ENCODE results near the gene GALNS. TPM values are rescaled to one million over a fixed set of nuclear protein-coding genes. Genes with fewer than 3 reads are reported as not detected.
"Not testable (repeated sequence)": the region's sequence is repeated elsewhere in the genome, so short reads cannot be mapped to it uniquely, and the experiment has no call there.

The GALNS gene
- total RNA-seq, 4 donors from 2014 or later: 1.8 to 36.2 (median 16.4) TPM

GRCh38 chr16:88896238-88897070, 39.7 kb upstream of the GALNS start:
- no peak overlapping the region for H3K27ac ChIP-seq
- no peak overlapping the region for H3K4me3 ChIP-seq
- H3K36me3 ChIP-seq: no peaks in the 10 kb centered on the region
- no peaks in the 10 kb centered on the region for H3K27me3 ChIP-seq
- H3K4me1 ChIP-seq: no peaks in the 10 kb centered on the region
- TF ChIP-seq POLR2A (IDR thresholded peaks at IDR 0.05) (no peak), CTCF (IDR thresholded peaks at IDR 0.05) (no peak)
- H3K9me3 ChIP-seq: no peaks in the 10 kb centered on the region
- no peak for DNase-seq
- intact Hi-C loops (cut with DNase I; ENCODE audit: low total_unique reads): no loop called here

- Histone ChIP-seq H3K36me3 (no peaks in the 10 kb centered on the region), H3K9me3 (no peaks in the 10 kb centered on the region), H3K4me1 (no peaks in the 10 kb centered on the region), H3K4me3 (no peak overlapping the region), H3K27ac (no peak overlapping the region), H3K27me3 (no peaks in the 10 kb centered on the region)
- intact Hi-C loops (cut with DNase I; ENCODE audit: low total_unique reads): no loop called here
- no peak for TF ChIP-seq CTCF (IDR thresholded peaks at IDR 0.05)
- TF ChIP-seq POLR2A (IDR thresholded peaks at IDR 0.05): no peak
- DNase-seq: no peak
Measured at GRCh38 chr16:88895335-88895734, 38.6 kb upstream of the GALNS start.

- no peak for TF ChIP-seq POLR2A (IDR thresholded peaks at IDR 0.05)
- TF ChIP-seq CTCF (IDR thresholded peaks at IDR 0.05): no peak
- H3K27ac ChIP-seq: no peak overlapping the region
- H3K4me3 ChIP-seq: no peak overlapping the region
- H3K4me1 ChIP-seq: no peaks in the 10 kb centered on the region
- intact Hi-C loops (cut with DNase I; ENCODE audit: low total_unique reads): no loop called here
- no peaks in the 10 kb centered on the region for H3K9me3 ChIP-seq
- H3K27me3 ChIP-seq: no peaks in the 10 kb centered on the region
- no peaks in the 10 kb centered on the region for H3K36me3 ChIP-seq
- no peak for DNase-seq
Measured at GRCh38 chr16:88894681-88895300, 38.0 kb upstream of the GALNS start.

- DNase-seq; H3K9me3 ChIP-seq; H3K27me3 ChIP-seq; H3K4me3 ChIP-seq; H3K36me3 ChIP-seq; intact Hi-C loops (cut with DNase I; ENCODE audit: low total_unique reads); H3K27ac ChIP-seq; H3K4me1 ChIP-seq: not testable (repeated sequence)
Measured at GRCh38 chr16:88894266-88894665, 37.5 kb upstream of the GALNS start.

DNA sequence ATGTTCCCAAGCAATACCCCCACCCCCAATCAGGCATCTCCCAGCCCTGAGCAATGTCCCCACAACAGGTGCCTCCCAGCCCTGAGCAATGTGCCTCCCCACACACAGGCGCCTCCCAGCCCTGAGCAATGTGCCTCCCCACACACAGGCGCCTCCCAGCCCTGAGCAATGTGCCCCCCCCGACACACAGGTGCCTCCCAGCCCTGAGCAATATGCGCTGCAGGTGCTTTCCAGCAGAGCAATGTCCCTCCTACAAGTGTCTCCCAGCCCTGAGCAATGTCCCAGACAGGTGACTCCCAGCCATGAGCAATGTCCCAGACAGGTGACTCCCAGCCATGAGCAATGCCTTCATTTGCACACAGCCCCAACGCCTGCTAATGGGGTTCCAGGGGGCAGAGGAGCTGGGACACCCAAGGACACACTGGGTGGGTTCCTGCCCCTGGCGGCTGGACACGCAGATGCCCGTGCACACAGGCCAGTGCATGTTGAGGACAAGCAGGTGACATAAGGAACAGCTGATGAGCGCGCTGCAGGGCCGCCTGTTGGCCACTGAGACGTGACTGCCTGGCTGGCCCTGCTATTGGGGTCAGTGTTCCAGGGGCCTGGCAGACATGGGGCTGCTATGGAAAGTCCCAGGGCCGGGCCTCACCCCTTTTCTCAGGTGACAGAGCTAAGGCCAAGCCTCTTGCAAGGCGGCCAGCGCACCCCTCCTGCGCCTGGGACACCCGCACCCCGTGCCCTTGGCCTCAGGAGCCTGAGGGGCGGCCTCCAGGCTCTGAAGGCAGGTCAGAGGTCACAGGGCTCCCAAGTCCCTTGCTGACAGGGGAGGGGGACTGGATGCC, 36.6 kb upstream of the GALNS start:
- DNase-seq: no peak
- intact Hi-C loops (cut with DNase I; ENCODE audit: low total_unique reads): no loop called here
- Histone ChIP-seq H3K4me3 (no peak overlapping the region), H3K27me3 (no peaks in the 10 kb centered on the region), H3K4me1 (no peaks in the 10 kb centered on the region), H3K36me3 (no peaks in the 10 kb centered on the region), H3K27ac (no peak overlapping the region), H3K9me3 (no peaks in the 10 kb centered on the region)
- TF ChIP-seq POLR2A (IDR thresholded peaks at IDR 0.05) (no peak), CTCF (IDR thresholded peaks at IDR 0.05) (no peak)
